Lung microvascular endothelial cell (primary cell): ENCODE data around the gene THOC2. TPM values are rescaled to one million over a fixed set of nuclear protein-coding genes. Genes with fewer than 3 reads are reported as not detected.
A peak's percentile ranks its signal among the peaks of the same experiment; 100 is the strongest.
"Not testable (repeated sequence)": the region's sequence is repeated elsewhere in the genome, so short reads cannot be mapped to it uniquely, and the experiment has no call there.

ENCODE experiments used
- DNase-seq, 2 donors: peaks; one replicate each; pipeline versions ENCODE4 v3.0.0 to v3.0.0-alpha.2; 2010; ENCODE audit warnings: low read depth in 2 of 2
- total RNA-seq: library from RNA; depleted of rRNA; stranded (reverse); fragments of >200 nt; gene quantifications from 2 replicates; pipeline ENCODE4 v1.2.1, GENCODE V29; 2014

The THOC2 gene, protein sequence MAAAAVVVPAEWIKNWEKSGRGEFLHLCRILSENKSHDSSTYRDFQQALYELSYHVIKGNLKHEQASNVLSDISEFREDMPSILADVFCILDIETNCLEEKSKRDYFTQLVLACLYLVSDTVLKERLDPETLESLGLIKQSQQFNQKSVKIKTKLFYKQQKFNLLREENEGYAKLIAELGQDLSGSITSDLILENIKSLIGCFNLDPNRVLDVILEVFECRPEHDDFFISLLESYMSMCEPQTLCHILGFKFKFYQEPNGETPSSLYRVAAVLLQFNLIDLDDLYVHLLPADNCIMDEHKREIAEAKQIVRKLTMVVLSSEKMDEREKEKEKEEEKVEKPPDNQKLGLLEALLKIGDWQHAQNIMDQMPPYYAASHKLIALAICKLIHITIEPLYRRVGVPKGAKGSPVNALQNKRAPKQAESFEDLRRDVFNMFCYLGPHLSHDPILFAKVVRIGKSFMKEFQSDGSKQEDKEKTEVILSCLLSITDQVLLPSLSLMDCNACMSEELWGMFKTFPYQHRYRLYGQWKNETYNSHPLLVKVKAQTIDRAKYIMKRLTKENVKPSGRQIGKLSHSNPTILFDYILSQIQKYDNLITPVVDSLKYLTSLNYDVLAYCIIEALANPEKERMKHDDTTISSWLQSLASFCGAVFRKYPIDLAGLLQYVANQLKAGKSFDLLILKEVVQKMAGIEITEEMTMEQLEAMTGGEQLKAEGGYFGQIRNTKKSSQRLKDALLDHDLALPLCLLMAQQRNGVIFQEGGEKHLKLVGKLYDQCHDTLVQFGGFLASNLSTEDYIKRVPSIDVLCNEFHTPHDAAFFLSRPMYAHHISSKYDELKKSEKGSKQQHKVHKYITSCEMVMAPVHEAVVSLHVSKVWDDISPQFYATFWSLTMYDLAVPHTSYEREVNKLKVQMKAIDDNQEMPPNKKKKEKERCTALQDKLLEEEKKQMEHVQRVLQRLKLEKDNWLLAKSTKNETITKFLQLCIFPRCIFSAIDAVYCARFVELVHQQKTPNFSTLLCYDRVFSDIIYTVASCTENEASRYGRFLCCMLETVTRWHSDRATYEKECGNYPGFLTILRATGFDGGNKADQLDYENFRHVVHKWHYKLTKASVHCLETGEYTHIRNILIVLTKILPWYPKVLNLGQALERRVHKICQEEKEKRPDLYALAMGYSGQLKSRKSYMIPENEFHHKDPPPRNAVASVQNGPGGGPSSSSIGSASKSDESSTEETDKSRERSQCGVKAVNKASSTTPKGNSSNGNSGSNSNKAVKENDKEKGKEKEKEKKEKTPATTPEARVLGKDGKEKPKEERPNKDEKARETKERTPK (N-terminal part only)
- total RNA-seq = 29.0 and 40.7 TPM in 2 replicates

DNA sequence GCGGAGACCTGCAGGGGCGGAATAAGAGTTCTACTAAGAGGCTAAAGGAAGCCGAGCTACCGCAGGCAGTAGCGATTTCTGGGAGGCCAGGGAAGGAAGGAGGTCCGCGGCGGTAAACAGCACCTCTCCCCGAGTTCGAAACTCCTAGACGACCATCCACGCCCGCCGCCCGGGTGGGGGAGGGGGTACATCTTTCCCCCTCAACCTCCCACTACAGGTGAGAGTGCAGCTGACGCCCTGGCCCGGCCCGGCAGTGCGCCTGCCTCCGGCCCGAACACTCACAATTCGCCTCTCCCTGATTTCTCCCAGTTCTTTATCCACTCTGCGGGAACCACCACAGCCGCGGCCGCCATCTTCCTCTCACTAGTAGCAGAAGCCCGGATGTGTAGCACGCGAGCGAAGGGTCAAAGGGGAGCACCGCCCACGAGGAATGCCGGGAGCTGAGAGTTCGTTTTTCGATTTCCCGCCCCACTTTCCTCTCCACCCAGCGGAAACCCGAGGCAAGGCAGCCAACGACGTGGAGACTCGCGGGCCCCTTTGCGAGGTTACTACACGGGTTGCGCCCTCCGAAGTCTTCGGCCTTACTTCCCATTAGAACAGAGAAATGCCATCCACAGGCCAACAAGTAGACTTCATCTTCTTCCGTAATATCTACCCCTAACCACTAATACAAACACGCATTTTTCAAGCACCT, at the start of gene THOC2:
Gene THOC2, minus strand, starts transcription at position 383 of the 694 bp plus-strand sequence. Its CDS starts 30 bp downstream, at position 353.
- peak; percentile 83 to 85 for DNase-seq

GRCh38 chrX:123781786-123782185, 48.9 kb upstream of the THOC2 start:
- not testable (repeated sequence) for DNase-seq

- no peak for DNase-seq
Observed at GRCh38 chrX:123779908-123780396, 47.1 kb upstream of the THOC2 start.

DNA sequence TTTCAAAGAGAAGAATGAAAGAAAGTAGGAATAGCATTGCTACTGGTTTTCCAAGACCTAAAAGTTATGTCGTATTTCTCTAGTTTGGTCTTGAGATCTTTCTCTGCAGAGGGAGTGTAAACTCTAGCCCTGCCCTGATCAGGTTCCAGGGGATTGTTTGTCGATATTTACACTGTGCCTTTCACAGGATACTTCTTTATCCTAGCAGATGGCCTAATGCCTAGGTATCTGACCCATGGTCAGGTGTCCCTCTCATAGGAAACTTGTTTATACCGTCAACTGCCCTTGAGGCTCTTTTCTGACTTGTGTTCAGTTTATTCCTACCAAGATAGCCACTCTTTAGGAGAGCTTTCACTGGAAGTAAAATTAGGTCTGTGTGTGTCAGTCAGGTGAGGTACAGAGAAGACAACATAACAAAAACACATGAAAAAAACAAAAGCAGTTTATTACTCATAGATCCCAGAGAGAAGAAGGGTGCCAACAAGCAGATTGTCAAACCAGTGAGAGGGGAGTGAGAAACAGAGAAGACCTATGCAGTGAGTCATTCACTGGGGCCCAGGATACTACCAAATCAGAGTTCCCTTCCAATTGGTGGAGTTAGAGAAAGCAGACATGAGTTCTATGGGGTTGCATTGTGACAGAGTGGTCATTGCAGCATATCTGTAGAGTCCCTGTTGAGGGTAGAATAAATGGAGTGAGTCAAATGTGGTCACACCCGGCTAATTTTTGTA, 40.6 kb upstream of the THOC2 start:
- DNase-seq = no peak

- no peak for DNase-seq
Observed at GRCh38 chrX:123771449-123772064, 38.7 kb upstream of the THOC2 start.

DNA sequence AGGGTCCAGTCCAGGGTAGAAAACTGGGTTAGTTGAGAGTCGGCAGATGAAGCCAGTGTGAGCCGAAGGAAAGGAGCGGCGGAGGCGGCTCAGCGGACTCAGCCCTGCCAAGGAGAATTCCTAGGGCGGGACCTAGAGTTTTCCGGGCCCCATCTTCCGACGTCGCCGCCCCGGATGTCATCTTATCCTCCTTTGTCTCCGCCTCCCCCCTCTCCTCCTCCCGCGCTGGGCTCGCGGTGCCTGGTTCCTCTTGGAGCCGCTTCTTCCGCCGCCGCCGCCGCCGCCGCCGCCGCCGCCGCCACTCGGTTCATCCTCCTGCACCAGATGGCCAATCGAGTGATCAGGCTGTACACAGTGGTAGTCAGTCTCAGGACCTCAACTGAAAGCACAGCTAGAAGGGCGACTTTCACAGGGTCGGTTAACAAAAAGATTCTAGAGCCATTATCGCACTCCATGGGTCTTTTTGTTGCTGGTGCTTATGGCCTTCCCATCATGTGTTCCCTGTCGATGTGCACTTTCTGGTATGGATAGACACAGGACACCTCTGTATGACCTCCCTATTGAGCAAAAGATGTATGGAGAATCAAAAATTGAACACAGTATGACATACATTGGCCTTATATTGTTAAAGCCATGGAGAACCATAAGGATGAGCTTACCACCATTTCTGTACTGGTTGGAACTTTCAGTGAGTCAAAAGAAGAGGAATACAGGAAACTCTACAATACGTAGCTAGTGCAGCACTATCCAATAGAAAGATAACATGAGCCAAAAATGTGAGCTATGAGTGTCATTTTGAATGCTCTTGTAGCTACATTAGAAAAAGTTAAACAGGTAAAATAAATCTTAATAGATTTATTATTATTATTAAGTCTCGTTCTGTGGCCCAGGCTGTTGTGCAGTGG, 32.4 kb upstream of the THOC2 start:
- DNase-seq = peak; percentile 27 to 54

- not testable (repeated sequence) for DNase-seq
Observed at GRCh38 chrX:123759849-123760248, 27.0 kb upstream of the THOC2 start.

DNA sequence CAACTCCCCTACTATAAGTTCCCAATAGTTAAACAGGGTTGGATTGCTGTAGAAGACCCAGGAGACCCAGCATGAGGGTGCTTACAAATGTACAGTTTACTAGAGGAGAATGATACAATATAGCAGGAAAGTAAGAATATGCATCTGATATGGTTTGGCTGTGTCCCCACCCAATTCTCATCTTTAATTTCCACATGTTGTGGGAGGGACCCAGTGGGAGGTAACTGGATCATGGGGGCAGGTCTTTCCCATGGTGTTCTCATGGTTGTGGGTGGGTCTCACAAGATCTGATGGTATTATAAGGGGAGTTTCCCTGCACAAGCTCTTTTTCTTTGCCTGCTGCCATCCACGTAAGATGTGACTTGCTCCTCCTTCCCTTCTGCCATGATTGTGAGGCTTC, 24.9 kb upstream of the THOC2 start:
- not testable (repeated sequence) for DNase-seq

DNA sequence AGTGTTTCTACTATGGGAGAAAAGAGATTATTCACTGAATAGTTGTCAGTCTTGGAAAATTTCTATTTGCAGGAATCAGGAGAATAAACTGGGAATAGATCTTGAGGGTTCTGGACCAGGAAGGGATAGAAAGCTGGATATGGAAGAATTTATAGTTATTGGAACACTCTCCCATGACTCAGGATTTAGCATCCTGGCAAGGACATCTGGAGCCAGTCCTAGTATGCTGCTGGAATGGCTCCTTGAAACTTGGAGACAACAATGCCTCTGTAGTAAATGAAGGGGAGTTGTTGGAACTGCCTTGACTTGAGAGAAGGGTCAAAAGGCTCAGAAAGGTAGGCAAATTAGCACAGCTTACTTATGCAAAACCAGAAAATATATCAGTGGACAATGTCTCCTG, 23.5 kb upstream of the THOC2 start:
- DNase-seq = peak in 1 of 2 donors; percentile 1

- no peak for DNase-seq
Observed at GRCh38 chrX:123755107-123755506, 22.3 kb upstream of the THOC2 start.

- no peak for DNase-seq
Observed at GRCh38 chrX:123753656-123754350, 21.0 kb upstream of the THOC2 start.

GRCh38 chrX:123749643-123750042, 16.8 kb upstream of the THOC2 start:
- DNase-seq = no peak

DNA sequence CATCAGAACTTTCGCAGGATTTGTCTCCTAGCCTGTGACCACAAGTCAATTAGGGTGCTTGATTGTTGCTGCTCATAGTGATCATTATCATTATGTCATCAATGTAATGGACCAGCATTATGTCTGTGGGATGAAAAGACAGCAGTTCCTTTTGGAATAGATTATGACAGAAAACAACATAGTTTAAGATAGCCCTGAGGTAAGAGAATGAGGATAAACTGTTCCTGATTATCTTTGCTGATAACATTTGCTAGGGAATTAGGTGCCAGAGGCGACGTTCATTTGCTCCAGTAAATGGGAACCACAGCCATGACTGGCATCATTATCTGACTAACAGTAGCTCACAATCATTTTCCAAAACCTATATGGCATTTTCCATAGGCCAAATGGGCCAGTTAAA, 12.7 kb upstream of the THOC2 start:
- no peak for DNase-seq

DNA sequence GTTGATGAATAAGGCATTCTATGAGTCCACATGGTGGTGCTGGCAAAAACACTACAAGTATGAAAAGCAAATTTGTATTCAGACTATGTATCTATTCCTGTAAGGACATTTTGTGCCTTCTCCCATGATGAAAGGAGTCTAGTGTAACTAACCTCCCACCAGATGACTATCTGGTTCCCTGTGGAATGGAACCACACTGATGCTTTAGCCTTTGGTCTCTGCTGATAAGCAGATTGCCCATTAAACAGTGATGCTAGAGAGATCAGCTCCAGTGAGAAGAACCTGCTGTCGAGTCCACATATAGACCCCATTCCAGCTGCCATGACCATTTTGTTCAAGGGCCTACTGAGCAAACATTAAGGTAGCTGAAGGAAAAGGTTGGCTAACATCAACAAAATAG, 10.5 kb upstream of the THOC2 start:
- DNase-seq = no peak

GRCh38 chrX:123742440-123742839, 9.6 kb upstream of the THOC2 start:
- no peak for DNase-seq

DNA sequence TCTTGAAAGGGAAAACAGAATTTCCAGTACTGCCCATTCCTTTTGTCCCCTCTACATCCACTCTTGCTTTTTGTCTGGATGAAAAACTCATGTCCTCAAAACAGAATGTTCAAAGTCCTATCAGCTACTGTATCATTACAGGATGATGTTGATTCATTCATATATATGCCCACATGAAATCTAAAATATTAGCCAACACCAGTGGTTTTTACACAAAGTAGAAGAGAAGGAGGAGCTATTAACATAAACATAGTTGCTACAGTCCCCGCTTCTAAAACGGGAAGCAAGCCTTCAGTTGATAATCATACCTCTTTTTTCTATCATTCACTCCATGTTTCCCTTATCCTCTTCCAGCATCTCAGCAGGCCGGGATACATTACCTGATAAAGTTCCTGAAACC, 7.7 kb upstream of the THOC2 start:
- no peak for DNase-seq

DNA sequence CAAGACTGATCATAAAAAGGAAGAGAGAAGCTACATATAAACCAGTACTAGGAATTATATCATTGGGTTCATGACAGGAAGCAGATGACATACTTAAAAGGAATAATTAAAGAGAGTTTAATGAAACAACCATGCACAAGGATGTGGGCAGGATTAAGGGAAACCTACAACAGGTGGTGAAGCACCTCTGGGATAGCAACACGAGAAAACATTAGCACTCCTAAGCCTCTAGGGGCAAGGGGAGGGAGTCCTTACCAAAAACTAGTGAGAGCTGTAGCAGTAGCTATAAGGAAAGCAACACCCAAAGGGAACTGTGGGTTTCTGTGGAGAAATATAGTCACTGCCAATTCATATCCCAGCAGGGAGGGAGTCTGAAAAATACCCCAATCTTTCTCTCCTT, 7.2 kb upstream of the THOC2 start:
- DNase-seq = no peak

DNA sequence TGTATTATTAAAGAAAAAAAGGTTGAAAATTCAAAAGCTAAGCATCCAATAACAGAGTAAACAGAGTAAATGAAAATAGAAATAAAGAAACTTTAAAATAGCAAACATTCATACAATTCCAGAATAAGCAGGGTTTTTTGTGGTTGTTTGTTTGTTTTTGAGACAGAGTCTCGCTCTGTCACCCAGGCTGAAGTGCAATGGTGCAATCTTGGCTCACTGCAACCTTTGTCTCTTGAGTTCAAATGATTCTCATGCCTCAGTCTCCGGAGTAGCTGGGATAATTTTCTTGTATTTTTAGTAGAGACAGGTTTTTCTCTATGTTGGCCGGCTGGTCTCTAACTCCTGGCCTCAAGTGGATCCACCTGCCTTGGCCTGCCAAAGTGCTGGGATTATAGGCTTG, 6.6 kb upstream of the THOC2 start:
- no peak for DNase-seq
